WERI-Rb-1 (cell line): ENCODE measurements around the gene ADAM29.

Source experiments
- DNase-seq: peaks from one replicate; pipeline ENCODE4 v3.0.0-alpha.2; 2020
- H3K27ac ChIP-seq: fragments of 250-450 bp; sonication (Bioruptor Pico); 2 replicates; pipeline ENCODE4 v1.5.1; 2020; ENCODE audit warnings: mild to moderate bottlenecking, moderate library complexity
- H3K27me3 ChIP-seq: fragments of 250-450 bp; sonication (Bioruptor Pico); 2 replicates; pipeline ENCODE4 v1.5.1; 2021; ENCODE audit warnings: mild to moderate bottlenecking, low read depth, moderate library complexity; ENCODE audit not compliant: insufficient read depth, severe bottlenecking
- H3K36me3 ChIP-seq: fragments of 250-450 bp; sonication (Bioruptor Pico); 2 replicates; pipeline ENCODE4 v1.5.1; 2020; ENCODE audit warnings: mild to moderate bottlenecking, moderate library complexity
- H3K4me3 ChIP-seq: 2 replicates; pipeline ENCODE4 v1.5.1; 2011; ENCODE audit warnings: low read depth, mild to moderate bottlenecking, control low read depth, low read length
- H3K9me3 ChIP-seq: fragments of 250-450 bp; sonication (Bioruptor Pico); 2 replicates; pipeline ENCODE4 v1.5.1; 2021; ENCODE audit warnings: mild to moderate bottlenecking, moderate library complexity; ENCODE audit not compliant: severe bottlenecking
- CTCF ChIP-seq: IDR thresholded peaks from 2 replicates; pipeline ENCODE4 v1.5.1; 2011; ENCODE audit warnings: low read depth, mild to moderate bottlenecking, control low read depth, inconsistent platforms, low read length

The ADAM29 gene

GRCh38 chr4:174874898-174875297, 43.3 kb upstream of the ADAM29 start:
- no peaks in the 10 kb centered on the region for H3K27me3 ChIP-seq
- no peak overlapping the region for H3K27ac ChIP-seq
- H3K9me3 ChIP-seq = no peaks in the 10 kb centered on the region
- no peak for DNase-seq
- no peak for TF ChIP-seq CTCF
- H3K4me3 ChIP-seq = no peak overlapping the region
- no peaks in the 10 kb centered on the region for H3K36me3 ChIP-seq

- no peaks in the 10 kb centered on the region for H3K36me3 ChIP-seq
- H3K27me3 ChIP-seq = no peaks in the 10 kb centered on the region
- no peak overlapping the region for H3K27ac ChIP-seq
- H3K4me3 ChIP-seq = no peak overlapping the region
- no peaks in the 10 kb centered on the region for H3K9me3 ChIP-seq
- DNase-seq = no peak
- no peak for TF ChIP-seq CTCF
Measured at GRCh38 chr4:174880001-174880400, 38.2 kb upstream of the ADAM29 start.

GRCh38 chr4:174882317-174882992, 35.7 kb upstream of the ADAM29 start:
- Histone ChIP-seq H3K36me3 (no peaks in the 10 kb centered on the region), H3K27ac (no peak overlapping the region), H3K27me3 (no peaks in the 10 kb centered on the region), H3K4me3 (no peak overlapping the region), H3K9me3 (no peaks in the 10 kb centered on the region)
- DNase-seq = no peak
- no peak for TF ChIP-seq CTCF

GRCh38 chr4:174907508-174907907, 10.7 kb upstream of the ADAM29 start:
- no peaks in the 10 kb centered on the region for H3K27me3 ChIP-seq
- H3K27ac ChIP-seq = no peak overlapping the region
- H3K36me3 ChIP-seq = no peaks in the 10 kb centered on the region
- no peak for TF ChIP-seq CTCF
- no peak overlapping the region for H3K4me3 ChIP-seq
- no peak for DNase-seq
- peaks cover 8% of the 10 kb centered on the region for H3K9me3 ChIP-seq

- no peak for DNase-seq
- no peak overlapping the region for H3K4me3 ChIP-seq
- no peaks in the 10 kb centered on the region for H3K27me3 ChIP-seq
- no peak for TF ChIP-seq CTCF
- peaks cover 5% of the 10 kb centered on the region for H3K9me3 ChIP-seq
- no peak overlapping the region for H3K27ac ChIP-seq
- no peaks in the 10 kb centered on the region for H3K36me3 ChIP-seq
Measured at GRCh38 chr4:174910271-174910670, 7.9 kb upstream of the ADAM29 start.

- no peak for TF ChIP-seq CTCF
- H3K36me3 ChIP-seq = no peaks in the 10 kb centered on the region
- no peak overlapping the region for H3K4me3 ChIP-seq
- no peaks in the 10 kb centered on the region for H3K27me3 ChIP-seq
- no peak for DNase-seq
- H3K9me3 ChIP-seq = no peaks in the 10 kb centered on the region
- H3K27ac ChIP-seq = no peak overlapping the region
Measured at GRCh38 chr4:174912919-174913543, 5.1 kb upstream of the ADAM29 start.
